HG03460 (cell line): ENCODE measurements around the gene MCRIP2.

Experiments
- ATAC-seq: cut with Tn5 transposase; IDR thresholded peaks from one replicate; pipeline ENCODE4 v1.9.1; 2021; ENCODE audit not compliant: unreplicated experiment

The MCRIP2 gene

DNA sequence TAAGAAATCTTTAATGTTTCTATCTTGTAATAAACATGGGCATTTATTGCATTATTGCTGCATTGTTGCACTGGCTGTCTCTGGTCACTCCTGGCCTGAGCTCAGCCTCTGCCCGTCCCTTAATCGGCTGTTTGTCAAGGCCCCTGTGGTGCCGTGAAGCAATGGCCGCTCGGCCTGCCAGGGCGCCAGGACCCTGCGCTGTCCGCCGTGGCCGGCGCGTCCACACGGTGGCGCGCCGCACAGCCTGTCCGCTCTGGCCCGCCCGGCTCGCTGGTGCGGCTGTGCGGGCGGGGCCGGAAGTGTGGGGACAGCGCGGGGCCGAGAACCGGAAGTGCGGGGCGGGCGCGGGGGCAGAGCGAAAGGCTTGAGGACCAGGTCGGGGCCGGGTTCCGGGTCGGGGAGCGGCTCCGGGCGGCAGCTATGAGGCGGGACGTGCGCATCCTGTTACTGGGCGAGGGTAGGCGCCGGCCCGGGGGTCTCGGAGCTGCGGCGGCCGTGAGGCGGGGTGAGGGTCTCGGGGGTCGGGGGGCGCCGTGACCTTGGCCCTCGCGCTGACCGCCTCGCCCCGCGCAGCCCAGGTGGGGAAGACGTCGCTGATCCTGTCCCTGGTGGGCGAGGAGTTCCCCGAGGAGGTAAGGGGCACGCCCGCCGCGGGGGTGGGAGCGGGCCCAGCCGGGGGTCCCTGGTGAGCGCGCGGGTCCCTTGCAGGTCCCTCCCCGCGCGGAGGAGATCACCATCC is 26.3 kb downstream of the MCRIP2 start, which contains the start of gene RHOT2:
Gene RHOT2 (plus strand): TSS at position 353 of the 739 bp plus-strand sequence. CDS start 68 bp downstream, at position 421.
- ATAC-seq = peak; percentile 83

GRCh38 chr16:668519-669171 is 27.0 kb downstream of the MCRIP2 start:
- ATAC-seq = no peak

- no peak for ATAC-seq
These were observed 28.0 kb downstream of the MCRIP2 start for GRCh38 chr16:669666-670065.

DNA sequence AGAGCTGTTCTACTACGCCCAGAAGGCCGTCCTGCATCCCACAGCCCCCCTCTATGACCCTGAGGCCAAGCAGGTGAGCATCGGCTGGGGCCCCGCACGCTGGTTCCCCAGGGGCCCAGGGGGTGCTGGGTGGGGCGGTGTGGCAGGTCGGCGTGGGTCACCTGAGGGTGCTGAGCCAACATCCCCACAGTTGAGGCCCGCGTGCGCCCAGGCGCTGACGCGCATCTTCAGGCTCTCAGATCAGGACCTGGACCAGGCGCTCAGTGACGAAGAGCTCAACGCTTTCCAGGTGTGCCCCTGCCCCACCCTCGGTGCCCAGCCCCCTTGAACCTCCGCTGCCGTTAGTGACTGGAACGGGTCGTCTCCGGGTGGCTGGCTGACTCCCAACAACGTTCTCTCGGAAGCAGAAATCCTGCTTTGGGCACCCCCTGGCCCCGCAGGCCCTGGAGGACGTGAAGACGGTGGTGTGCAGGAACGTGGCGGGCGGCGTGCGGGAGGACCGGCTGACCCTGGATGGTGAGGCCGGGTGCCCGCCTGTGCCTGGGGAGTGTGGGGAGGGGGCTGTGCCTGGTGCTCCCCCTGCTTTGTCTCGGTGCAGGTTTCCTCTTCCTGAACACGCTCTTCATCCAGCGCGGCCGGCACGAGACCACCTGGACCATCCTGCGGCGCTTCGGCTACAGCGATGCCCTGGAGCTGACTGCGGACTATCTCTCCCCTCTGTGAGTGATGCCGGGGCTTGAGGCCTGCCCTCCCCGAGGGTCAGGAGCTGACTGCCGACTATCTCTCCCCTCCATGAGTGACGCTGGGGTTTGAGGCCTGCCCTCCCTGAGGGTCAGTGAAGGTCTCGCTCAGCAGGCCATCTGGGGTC is 29.1 kb downstream of the MCRIP2 start:
- no peak for ATAC-seq

GRCh38 chr16:671353-672131 is 29.9 kb downstream of the MCRIP2 start:
- ATAC-seq = no peak

DNA sequence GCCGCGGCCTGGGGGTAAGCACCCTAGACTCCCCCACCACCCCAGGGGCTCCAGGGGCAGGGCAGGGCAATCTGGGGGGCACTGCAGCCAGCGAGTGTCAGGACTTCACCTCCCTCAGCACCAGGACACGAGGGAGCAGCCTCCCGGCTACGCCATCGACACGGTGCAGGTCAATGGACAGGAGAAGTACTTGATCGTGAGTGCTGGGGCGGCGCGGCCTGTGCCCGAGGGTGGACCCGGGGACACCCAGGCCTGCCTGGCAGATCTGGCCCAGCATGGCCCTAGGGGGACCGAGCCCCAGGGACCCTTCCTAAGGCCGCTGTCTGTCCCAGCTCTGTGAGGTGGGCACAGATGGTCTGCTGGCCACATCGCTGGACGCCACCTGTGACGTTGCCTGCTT is 30.7 kb downstream of the MCRIP2 start:
- no peak for ATAC-seq

- ATAC-seq = no peak
These were observed 31.2 kb downstream of the MCRIP2 start for GRCh38 chr16:672851-673250.

- no peak for ATAC-seq
These were observed 31.9 kb downstream of the MCRIP2 start for GRCh38 chr16:673399-673991.

GRCh38 chr16:674214-674881 is 32.7 kb downstream of the MCRIP2 start:
- ATAC-seq = no peak

GRCh38 chr16:674968-675883 is 33.6 kb downstream of the MCRIP2 start, which contains the start of gene RHBDL1:
TSS of gene RHBDL1 (plus strand) at chr16:675671. CDS start at chr16:675791, 120 bp downstream.
- ATAC-seq = no peak

GRCh38 chr16:675884-676564 is 34.4 kb downstream of the MCRIP2 start:
- ATAC-seq = no peak

DNA sequence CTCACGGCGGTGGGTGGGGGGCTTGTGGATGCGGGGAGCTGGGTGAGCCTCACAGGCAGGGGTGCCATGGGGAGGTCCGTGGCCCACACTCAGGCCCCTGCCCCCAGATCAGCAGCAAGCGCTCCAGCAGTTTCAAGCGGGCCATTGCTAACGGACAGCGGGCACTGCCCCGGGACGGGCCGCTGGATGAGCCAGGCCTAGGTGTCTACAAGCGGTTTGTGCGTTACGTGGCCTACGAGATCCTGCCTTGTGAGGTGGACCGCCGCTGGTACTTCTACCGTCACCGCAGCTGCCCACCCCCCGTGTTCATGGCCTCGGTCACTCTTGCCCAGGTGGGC is 34.9 kb downstream of the MCRIP2 start:
- no peak for ATAC-seq

DNA sequence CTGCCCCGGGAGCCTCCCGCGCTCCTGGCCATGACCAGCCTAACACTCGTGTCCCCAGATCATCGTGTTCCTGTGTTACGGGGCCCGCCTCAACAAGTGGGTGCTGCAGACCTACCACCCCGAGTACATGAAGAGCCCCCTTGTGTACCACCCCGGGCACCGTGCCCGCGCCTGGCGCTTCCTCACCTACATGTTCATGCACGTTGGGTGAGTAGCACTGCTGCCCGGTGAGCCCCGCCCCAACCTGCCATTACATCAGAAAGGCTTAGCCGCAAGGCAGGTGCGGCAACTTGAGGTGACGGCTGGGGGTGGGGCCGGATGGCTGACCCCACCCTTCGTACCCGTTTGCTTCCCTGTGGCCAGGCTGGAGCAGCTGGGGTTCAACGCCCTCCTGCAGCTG is 35.3 kb downstream of the MCRIP2 start:
- ATAC-seq = no peak

DNA sequence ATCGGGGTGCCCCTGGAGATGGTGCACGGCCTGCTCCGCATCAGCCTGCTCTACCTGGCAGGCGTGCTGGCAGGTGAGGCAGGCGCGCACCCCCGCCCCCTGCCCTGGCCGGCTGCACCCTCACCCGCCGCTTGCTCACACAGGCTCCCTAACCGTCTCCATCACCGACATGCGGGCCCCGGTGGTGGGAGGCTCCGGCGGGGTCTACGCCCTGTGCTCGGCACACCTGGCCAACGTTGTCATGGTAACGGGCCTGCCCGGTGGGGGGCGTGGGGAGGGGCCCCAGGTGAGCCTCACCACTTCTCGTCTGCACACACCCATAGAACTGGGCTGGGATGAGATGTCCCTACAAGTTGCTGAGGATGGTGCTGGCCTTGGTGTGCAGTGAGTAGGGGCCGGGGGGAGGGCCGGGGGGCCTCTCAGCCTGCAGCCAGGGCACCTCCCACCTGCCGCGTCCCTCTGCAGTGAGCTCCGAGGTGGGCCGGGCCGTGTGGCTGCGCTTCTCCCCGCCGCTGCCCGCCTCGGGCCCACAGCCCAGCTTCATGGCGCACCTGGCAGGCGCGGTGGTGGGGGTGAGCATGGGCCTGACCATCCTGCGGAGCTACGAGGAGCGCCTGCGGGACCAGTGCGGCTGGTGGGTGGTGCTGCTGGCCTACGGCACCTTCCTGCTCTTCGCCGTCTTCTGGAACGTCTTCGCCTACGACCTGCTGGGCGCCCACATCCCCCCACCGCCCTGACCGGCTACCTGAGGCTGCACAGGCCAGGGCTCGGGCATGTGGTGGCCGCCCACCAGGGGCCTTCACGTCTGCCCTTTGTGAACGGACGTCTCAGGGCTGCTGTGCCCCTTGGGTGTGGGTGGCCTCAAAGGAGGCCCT is 35.9 kb downstream of the MCRIP2 start:
- no peak for ATAC-seq

- no peak for ATAC-seq
These were observed 36.7 kb downstream of the MCRIP2 start for GRCh38 chr16:678209-678857.

DNA sequence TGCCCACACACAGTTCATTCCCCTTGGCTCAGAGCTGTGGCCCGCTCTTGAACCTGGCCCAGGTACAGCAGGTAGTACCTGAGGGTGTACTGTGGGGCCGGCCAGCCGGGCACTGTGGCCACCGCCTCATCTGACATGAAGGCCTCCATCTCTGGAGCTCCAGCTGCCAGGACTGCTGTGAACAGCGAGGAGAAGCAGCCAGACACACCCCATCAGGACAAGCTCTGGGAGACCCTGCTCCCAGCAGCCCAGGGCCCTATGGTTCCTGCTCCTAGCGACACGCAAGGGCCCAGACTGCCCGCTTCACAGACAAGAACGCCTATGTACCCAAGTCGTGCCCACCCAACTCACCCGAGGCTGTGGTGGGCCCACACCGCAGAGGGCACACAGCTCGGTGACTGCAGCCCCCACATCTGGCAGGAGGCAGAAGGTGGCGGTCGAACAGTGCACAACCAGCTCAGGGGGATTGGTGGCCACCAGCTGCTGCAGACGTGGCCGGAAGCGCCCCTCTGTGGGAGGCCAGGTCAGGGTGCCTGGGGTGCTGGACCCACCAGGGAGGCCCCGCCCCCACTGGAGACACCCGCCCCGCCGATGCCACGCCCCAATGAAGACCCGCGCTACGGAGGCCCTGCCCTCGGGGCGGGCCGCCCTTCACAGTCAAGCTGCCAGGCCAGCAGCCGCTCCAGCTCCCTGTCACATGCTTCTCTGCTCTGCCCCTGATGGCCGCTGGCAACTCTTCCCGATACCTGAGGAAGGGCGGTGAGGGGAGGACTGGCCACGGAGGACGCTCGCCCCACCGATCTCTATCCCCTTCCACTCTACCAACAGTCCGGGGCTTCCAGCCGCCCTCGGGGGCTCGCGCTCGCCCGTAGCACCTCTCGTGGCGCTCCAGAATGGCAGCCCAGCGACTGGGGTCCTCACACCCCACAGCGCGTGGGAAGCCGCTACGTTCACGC is 37.5 kb downstream of the MCRIP2 start:
- no peak for ATAC-seq
